Body of pancreas (tissue), 4 donors: Measurements from ENCODE around the gene DHX34.

Experiments used
- POLR2A ChIP-seq, 3 donors: fragments of 450-650 bp; IDR thresholded peaks; one replicate each; pipeline ENCODE4 v1.6.1; 2016; ENCODE audit warnings: antibody characterized with exemption in 3 of 3, mild to moderate bottlenecking in 2 of 3
- TF ChIP-seq, protein P1 (sequence below), 7 experiments: fragments of 450-650 bp in 4 of 7; fragments of 200-600 bp in 3 of 7; sonication (generic) in 3 of 7; IDR thresholded peaks; one replicate each; pipeline ENCODE4 v1.5.1; 2016 to 2019; ENCODE audit warnings: antibody characterized with exemption in 7 of 7

DNA sequence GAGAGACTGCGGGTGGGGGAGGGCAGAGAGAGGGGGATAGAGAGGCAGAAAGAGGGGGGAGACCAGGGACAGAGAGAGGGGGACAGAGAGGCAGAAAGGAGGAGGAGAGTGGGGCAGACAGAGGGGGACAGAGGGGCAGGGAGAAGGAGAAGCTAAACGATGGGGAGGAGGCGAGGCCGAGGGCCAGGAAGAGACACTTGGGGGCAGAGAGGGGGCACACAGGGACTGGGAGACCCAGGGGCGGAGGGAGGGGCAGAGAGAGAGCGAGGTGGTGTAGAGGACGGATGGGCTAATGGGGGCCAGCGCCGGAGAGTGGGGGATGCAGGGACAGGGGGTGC is 69.5 kb downstream of the DHX34 start:
- TF ChIP-seq, protein P1, sequence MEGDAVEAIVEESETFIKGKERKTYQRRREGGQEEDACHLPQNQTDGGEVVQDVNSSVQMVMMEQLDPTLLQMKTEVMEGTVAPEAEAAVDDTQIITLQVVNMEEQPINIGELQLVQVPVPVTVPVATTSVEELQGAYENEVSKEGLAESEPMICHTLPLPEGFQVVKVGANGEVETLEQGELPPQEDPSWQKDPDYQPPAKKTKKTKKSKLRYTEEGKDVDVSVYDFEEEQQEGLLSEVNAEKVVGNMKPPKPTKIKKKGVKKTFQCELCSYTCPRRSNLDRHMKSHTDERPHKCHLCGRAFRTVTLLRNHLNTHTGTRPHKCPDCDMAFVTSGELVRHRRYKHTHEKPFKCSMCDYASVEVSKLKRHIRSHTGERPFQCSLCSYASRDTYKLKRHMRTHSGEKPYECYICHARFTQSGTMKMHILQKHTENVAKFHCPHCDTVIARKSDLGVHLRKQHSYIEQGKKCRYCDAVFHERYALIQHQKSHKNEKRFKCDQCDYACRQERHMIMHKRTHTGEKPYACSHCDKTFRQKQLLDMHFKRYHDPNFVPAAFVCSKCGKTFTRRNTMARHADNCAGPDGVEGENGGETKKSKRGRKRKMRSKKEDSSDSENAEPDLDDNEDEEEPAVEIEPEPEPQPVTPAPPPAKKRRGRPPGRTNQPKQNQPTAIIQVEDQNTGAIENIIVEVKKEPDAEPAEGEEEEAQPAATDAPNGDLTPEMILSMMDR (IDR thresholded peaks at IDR 0.05): no peak
- TF ChIP-seq POLR2A (IDR thresholded peaks at IDR 0.05): no peak
